AG04450 (cell line): ENCODE data around the gene KREMEN1. TPM values are rescaled to one million over a fixed set of nuclear protein-coding genes. Genes with fewer than 3 reads are reported as not detected.

Source experiments
- CTCF ChIA-PET: fragments of 300-600, 350-600 bp; formaldehyde crosslinking; extraction: SDS; loops from one replicate; lab custom pipeline; 2022; ENCODE audit warnings: antibody characterized with exemption, inconsistent platforms; lab: Charles Lee
- POLR2A ChIA-PET: fragments of 350-600 bp; formaldehyde crosslinking; extraction: SDS; loops from one replicate; lab custom pipeline; 2021; ENCODE audit warnings: antibody characterized with exemption, inconsistent platforms; lab: Yijun Ruan, JAX
- DNase-seq: peaks from one replicate; pipeline ENCODE4 v3.0.0-alpha.2; 2011; ENCODE audit warnings: low read depth, low spot score
- H3K27ac ChIP-seq: one replicate; pipeline ENCODE4 v1.5.1; 2012; ENCODE audit warnings: low read depth, low read length, control low read depth
- H3K27me3 ChIP-seq: one replicate; pipeline ENCODE4 v1.6.0; 2012; ENCODE audit warnings: low read length; ENCODE audit not compliant: control insufficient read depth, insufficient read depth
- H3K4me3 ChIP-seq: 2 replicates; pipeline ENCODE4 v1.5.1; 2011; ENCODE audit warnings: mild to moderate bottlenecking, low read depth, low read length, control low read depth
- H3K9me3 ChIP-seq: 2 replicates; pipeline ENCODE4 v1.5.1; 2012; ENCODE audit warnings: low read length; ENCODE audit not compliant: control insufficient read depth, insufficient read depth
- CTCF ChIP-seq: IDR thresholded peaks from 2 replicates; pipeline ENCODE4 v1.5.1; 2011; ENCODE audit warnings: low read depth, low read length, control low read depth, inconsistent platforms
- polyA plus RNA-seq: library from polyadenylated mRNA; depleted of rRNA; stranded (reverse); fragments of >200 nt; gene quantifications from 2 replicates; pipeline ENCODE4 v1.2.3, GENCODE V29; 2011

KREMEN1 gene
- polyA plus RNA-seq, 1 experiment = 5.9 TPM

- DNase-seq = no peak
- ChIA-PET CTCF (interaction anchor here (0.7 to 1.5 kb wide), 3 partner anchors 10 to 128 kb away, joined by 3 to 4 read pairs (median 3); no protein-coding TSS in a partner anchor), POLR2A (interaction anchor here (0.7 kb wide), 1 partner anchor 1118 kb away, joined by 5 read pairs; no protein-coding TSS in a partner anchor)
- H3K4me3 ChIP-seq = no peak overlapping the region
- no peak overlapping the region for H3K27ac ChIP-seq
- peaks cover 8% of the 10 kb centered on the region; the same call in 1 of the 2 replicates for H3K9me3 ChIP-seq
- H3K27me3 ChIP-seq = peaks cover 13% of the 10 kb centered on the region
- no peak for TF ChIP-seq CTCF
Measured at GRCh38 chr22:29078036-29078868, 5.4 kb downstream of the KREMEN1 start.

GRCh38 chr22:29078869-29079207 is 6.0 kb downstream of the KREMEN1 start:
- H3K4me3 ChIP-seq = no peak overlapping the region
- ChIA-PET POLR2A (interaction anchor here (0.7 kb wide), 1 partner anchor 1118 kb away, joined by 5 read pairs; no protein-coding TSS in a partner anchor), CTCF (interaction anchor here (0.7 to 1.5 kb wide), 2 partner anchors 10 to 101 kb away, joined by 3 to 4 read pairs; no protein-coding TSS in a partner anchor)
- H3K9me3 ChIP-seq = peaks cover 3% of the 10 kb centered on the region; the same call in 1 of the 2 replicates
- no peak for TF ChIP-seq CTCF
- H3K27ac ChIP-seq = no peak overlapping the region
- DNase-seq = no peak
- H3K27me3 ChIP-seq = peaks cover 7% of the 10 kb centered on the region

GRCh38 chr22:29079218-29079901 is 6.5 kb downstream of the KREMEN1 start:
- DNase-seq = no peak
- TF ChIP-seq CTCF = no peak
- Histone ChIP-seq H3K9me3 (no peaks in the 10 kb centered on the region), H3K27me3 (peaks cover 4% of the 10 kb centered on the region), H3K27ac (no peak overlapping the region), H3K4me3 (no peak overlapping the region)
- ChIA-PET POLR2A (no interaction called here), CTCF (interaction anchor here (1.5 kb wide), 1 partner anchor 9 kb away, joined by 3 read pairs; no protein-coding TSS in a partner anchor)

GRCh38 chr22:29080106-29080975 is 7.5 kb downstream of the KREMEN1 start:
- DNase-seq = no peak
- CTCF ChIA-PET = no interaction called here

More at GRCh38 chr22:29080106-29080975, 7.5 kb downstream of the KREMEN1 start:
- H3K27me3 ChIP-seq = no peaks in the 10 kb centered on the region
- H3K27ac ChIP-seq = no peak overlapping the region
- POLR2A ChIA-PET = interaction anchor here (0.6 kb wide), 1 partner anchor 28 kb away, joined by 3 read pairs; no protein-coding TSS in a partner anchor
- H3K9me3 ChIP-seq = no peaks in the 10 kb centered on the region
- no peak overlapping the region for H3K4me3 ChIP-seq
- TF ChIP-seq CTCF = no peak
